ENCODE measurements around the gene DBH. TPM values are rescaled to one million over a fixed set of nuclear protein-coding genes. Genes with fewer than 3 reads are reported as not detected.

DBH gene
- total RNA-seq, 1 experiment from 2014 or later, result not detected

DNA sequence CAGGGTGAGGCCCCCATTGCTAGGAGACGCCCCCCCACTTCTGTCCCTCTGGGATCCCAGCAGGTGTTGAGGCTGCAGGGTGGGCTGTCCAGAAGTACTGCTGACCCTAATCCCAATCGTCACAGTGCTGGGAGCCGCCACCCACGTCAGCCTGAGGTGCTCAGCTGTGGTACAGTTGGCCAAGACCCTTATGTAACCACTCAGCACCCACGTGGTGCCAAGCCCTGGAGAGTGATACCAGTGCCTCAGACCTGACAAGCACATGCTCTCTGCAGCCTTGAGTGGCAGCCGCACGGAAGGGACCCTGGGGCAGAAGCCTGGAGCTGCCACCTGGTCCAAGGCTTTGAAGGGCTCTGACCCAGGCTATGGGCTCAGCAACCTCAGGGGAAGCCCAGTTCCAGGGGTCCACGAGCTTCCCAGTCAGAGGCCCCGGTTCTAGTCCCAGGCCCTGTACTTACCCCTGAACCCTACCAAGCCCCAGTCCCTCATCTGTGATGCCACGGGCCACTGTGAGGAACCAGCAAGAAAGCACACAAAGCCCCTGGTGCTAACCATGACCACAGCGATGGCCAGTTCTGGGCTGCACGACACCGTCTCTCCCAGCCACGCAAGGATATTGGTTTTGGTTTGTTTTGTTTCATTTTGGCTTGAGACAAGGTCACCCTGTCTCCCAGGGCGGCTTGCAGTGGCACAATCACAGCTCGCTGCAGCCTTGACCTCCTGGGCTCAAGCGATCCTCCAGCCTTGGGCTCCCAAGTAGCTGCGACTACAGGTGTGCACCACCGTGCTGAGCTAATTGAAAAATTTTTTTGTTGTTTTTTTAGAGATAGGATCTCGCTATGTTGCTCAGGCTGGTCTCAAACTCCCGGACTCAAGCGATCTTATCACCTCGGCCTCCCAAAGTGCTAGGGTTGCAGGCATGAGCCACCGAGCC, 50.7 kb downstream of the DBH start:
- no TSS peak for BruUV-seq (replicated peaks)
- Histone ChIP-seq H3K36me3 (ENCODE audit: insufficient read depth, low read length, poor library complexity, severe bottlenecking) (no peaks in the 10 kb centered on the region), H3K27me3 (replicated peaks; ENCODE audit: insufficient read depth, low read depth, low read length, poor library complexity) (no peaks in the 10 kb centered on the region), H3K4me3 (ENCODE audit: low read depth, low read length, poor library complexity, severe bottlenecking) (no peak overlapping the region), H3K4me1 (ENCODE audit: insufficient read depth, low read length, poor library complexity, severe bottlenecking) (peaks cover 8% of the 10 kb centered on the region), H3K9me3 (ENCODE audit: low read depth, low read length, poor library complexity, severe bottlenecking) (no peaks in the 10 kb centered on the region), H3K27ac (ENCODE audit: low read depth, low read length, poor library complexity, severe bottlenecking) (no peak overlapping the region)
- intact Hi-C loops (cut with micrococcal nuclease; ENCODE audit: unreplicated experiment), result no loop called here
- CTCF ChIA-PET, result no interaction called here
- DNase-seq (ENCODE audit: low spot score), result no peak
- no peak for TF ChIP-seq EZH2 (IDR thresholded peaks at IDR 0.05; ENCODE audit: borderline replicate concordance, low read depth, low read length, poor library complexity, severe bottlenecking)
- TF ChIP-seq, protein P1, sequence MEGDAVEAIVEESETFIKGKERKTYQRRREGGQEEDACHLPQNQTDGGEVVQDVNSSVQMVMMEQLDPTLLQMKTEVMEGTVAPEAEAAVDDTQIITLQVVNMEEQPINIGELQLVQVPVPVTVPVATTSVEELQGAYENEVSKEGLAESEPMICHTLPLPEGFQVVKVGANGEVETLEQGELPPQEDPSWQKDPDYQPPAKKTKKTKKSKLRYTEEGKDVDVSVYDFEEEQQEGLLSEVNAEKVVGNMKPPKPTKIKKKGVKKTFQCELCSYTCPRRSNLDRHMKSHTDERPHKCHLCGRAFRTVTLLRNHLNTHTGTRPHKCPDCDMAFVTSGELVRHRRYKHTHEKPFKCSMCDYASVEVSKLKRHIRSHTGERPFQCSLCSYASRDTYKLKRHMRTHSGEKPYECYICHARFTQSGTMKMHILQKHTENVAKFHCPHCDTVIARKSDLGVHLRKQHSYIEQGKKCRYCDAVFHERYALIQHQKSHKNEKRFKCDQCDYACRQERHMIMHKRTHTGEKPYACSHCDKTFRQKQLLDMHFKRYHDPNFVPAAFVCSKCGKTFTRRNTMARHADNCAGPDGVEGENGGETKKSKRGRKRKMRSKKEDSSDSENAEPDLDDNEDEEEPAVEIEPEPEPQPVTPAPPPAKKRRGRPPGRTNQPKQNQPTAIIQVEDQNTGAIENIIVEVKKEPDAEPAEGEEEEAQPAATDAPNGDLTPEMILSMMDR (conservative IDR thresholded peaks at IDR 0.05; ENCODE audit: low read depth, low read length), result no peak
- POLR2A ChIA-PET (ENCODE audit: low non-redundant PET), result no interaction called here

DNA sequence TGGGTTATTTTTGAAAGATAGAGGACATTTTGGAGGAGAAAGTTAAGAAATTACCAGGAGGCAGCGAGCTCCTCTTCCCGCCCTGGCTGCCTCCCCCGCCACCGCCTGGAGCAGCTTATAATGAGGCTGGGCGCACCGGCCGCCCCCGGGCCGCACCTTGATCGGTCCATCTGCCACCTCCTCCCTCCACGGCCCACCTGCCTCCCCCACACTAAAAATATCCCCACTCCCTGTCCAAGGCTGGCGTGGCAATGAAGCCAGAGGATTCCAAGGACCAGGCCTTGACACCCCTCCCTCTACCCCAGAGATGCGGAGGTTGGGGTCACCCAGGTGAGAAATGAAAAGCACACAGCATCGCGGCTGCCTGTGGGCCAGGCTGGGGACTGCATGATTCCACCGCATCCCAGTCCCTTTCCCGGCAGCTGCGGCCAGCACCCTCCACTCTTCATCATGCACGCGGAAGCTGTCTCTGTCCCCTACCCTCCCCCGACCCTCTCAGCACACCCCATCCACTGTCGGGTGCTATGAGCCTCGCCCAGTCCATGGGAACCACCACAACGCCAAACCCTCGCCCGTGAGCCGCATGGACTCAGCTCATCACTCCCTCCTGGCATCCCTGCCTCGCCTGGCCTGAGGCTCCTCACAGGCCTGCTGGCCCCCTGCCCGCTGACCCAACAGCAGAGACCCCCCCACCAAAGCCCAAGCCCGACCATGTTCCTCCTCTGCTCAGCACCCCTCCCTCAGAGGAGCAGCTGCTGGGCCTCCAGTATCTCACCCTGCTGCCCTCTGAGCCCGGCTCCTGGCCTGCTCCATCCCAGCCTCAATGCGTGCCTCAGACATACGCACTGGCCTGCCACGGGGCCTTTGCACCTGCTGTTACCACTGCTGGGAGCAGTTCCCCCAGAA, 51.9 kb downstream of the DBH start:
- TF ChIP-seq, protein P1 (conservative IDR thresholded peaks at IDR 0.05; ENCODE audit: low read depth, low read length), result no peak
- no peak for TF ChIP-seq EZH2 (IDR thresholded peaks at IDR 0.05; ENCODE audit: borderline replicate concordance, low read depth, low read length, poor library complexity, severe bottlenecking)
- DNase-seq (ENCODE audit: low spot score), result no peak
- ChIA-PET POLR2A (ENCODE audit: low non-redundant PET) (no interaction called here), CTCF (no interaction called here)
- Histone ChIP-seq H3K27ac (ENCODE audit: low read depth, low read length, poor library complexity, severe bottlenecking) (no peak overlapping the region), H3K36me3 (ENCODE audit: insufficient read depth, low read length, poor library complexity, severe bottlenecking) (no peaks in the 10 kb centered on the region), H3K27me3 (replicated peaks; ENCODE audit: insufficient read depth, low read depth, low read length, poor library complexity) (no peaks in the 10 kb centered on the region), H3K4me1 (ENCODE audit: insufficient read depth, low read length, poor library complexity, severe bottlenecking) (peaks cover 10% of the 10 kb centered on the region), H3K9me3 (ENCODE audit: low read depth, low read length, poor library complexity, severe bottlenecking) (no peaks in the 10 kb centered on the region), H3K4me3 (ENCODE audit: low read depth, low read length, poor library complexity, severe bottlenecking) (no peak overlapping the region)
- BruUV-seq (replicated peaks), result no TSS peak
- intact Hi-C loops (cut with micrococcal nuclease; ENCODE audit: unreplicated experiment), result no loop called here

DNA sequence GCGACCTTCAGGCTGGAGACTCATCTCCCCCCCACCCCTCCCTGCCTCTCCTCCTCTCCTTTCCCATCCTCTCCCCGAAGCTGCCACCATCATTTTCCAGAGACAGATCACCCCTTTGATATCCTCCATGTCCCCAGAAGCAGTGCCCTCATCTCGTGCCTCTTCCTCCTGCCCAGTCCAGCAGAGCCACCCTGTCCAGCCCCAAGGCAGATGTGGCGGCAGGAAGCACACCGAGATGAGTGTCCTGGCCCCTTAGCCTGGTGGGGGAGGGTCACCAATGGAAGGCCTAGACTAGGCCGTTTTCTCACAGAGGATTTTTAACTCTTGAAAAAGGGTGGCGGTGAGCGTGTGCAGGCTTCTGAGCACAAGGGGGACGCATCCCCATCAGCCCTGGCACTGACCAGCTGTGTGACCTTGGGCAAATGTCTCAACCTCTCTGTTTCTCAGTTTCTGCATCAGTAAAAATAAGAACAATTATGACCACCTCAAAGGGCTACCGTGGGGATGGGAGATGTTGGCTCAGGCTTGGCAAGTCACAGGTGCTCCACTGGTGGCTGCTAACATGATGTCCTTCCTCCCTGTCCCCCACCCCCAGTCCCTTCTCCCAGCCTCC, 53.1 kb downstream of the DBH start:
- no peak overlapping the region for H3K27ac ChIP-seq (ENCODE audit: low read depth, low read length, poor library complexity, severe bottlenecking)
- intact Hi-C loops (cut with micrococcal nuclease; ENCODE audit: unreplicated experiment), result no loop called here
- peaks cover 10% of the 10 kb centered on the region for H3K4me1 ChIP-seq (ENCODE audit: insufficient read depth, low read length, poor library complexity, severe bottlenecking)
- ChIA-PET CTCF (no interaction called here), POLR2A (ENCODE audit: low non-redundant PET) (no interaction called here)
- no peak for TF ChIP-seq EZH2 (IDR thresholded peaks at IDR 0.05; ENCODE audit: borderline replicate concordance, low read depth, low read length, poor library complexity, severe bottlenecking)
- TF ChIP-seq, protein P1 (conservative IDR thresholded peaks at IDR 0.05; ENCODE audit: low read depth, low read length), result no peak
- H3K27me3 ChIP-seq (replicated peaks; ENCODE audit: insufficient read depth, low read depth, low read length, poor library complexity), result no peaks in the 10 kb centered on the region
- H3K4me3 ChIP-seq (ENCODE audit: low read depth, low read length, poor library complexity, severe bottlenecking), result no peak overlapping the region
- H3K9me3 ChIP-seq (ENCODE audit: low read depth, low read length, poor library complexity, severe bottlenecking), result no peaks in the 10 kb centered on the region
- no peak for DNase-seq (ENCODE audit: low spot score)
- BruUV-seq (replicated peaks), result no TSS peak
- no peaks in the 10 kb centered on the region for H3K36me3 ChIP-seq (ENCODE audit: insufficient read depth, low read length, poor library complexity, severe bottlenecking)
